Right lung (tissue), 5 donors: ENCODE measurements around the gene DDX24. TPM values are rescaled to one million over a fixed set of nuclear protein-coding genes. Genes with fewer than 3 reads are reported as not detected.

ENCODE experiments used
- DNase-seq, 2 donors: peaks; one replicate each; pipeline ENCODE4 v3.0.0-alpha.2; 2013
- polyA plus RNA-seq, 5 donors: library from polyadenylated mRNA; unstranded; fragments of 120-200 nt; gene quantifications; one replicate each; pipeline versions ENCODE4 v1.2.1 to v1.2.3, GENCODE V29; 2013; ENCODE audit warnings: inconsistent platforms in 1 of 5, low replicate concordance in 1 of 5; ENCODE audit not compliant: insufficient read length in 5 of 5, insufficient read depth in 1 of 5

The DDX24 gene
- polyA plus RNA-seq, 5 donors: 129 to 148 (median 139) TPM

- no peak for DNase-seq
Observed at GRCh38 chr14:94050231-94050880, 30.6 kb downstream of the DDX24 start.

GRCh38 chr14:94049625-94050023, 31.4 kb downstream of the DDX24 start:
- DNase-seq: no peak

GRCh38 chr14:94048691-94049624, 32.0 kb downstream of the DDX24 start:
- DNase-seq: no peak

- no peak for DNase-seq
Observed at GRCh38 chr14:94047581-94047980, 33.4 kb downstream of the DDX24 start.

GRCh38 chr14:94046696-94047250, 34.2 kb downstream of the DDX24 start:
- no peak for DNase-seq

- no peak for DNase-seq
Observed at GRCh38 chr14:94045563-94046345, 35.2 kb downstream of the DDX24 start.

- no peak for DNase-seq
Observed at GRCh38 chr14:94045101-94045500, 35.9 kb downstream of the DDX24 start.

GRCh38 chr14:94044476-94045091, 36.4 kb downstream of the DDX24 start:
- DNase-seq: no peak

- no peak for DNase-seq
Observed at GRCh38 chr14:94043756-94044475, 37.1 kb downstream of the DDX24 start.

GRCh38 chr14:94043111-94043755, 37.8 kb downstream of the DDX24 start:
- DNase-seq: no peak

GRCh38 chr14:94042433-94043091, 38.4 kb downstream of the DDX24 start:
- no peak for DNase-seq

GRCh38 chr14:94041551-94042346, 39.3 kb downstream of the DDX24 start:
- no peak for DNase-seq

- DNase-seq: no peak
Observed at GRCh38 chr14:94040796-94041195, 40.2 kb downstream of the DDX24 start.

GRCh38 chr14:94040247-94040646, 40.8 kb downstream of the DDX24 start:
- DNase-seq: no peak

- DNase-seq: no peak
Observed at GRCh38 chr14:94038921-94039629, 41.9 kb downstream of the DDX24 start.

GRCh38 chr14:94038510-94038909, 42.5 kb downstream of the DDX24 start:
- DNase-seq: no peak

GRCh38 chr14:94037954-94038353, 43.0 kb downstream of the DDX24 start:
- DNase-seq: no peak
